IPS-18c (cell line): ENCODE measurements around the gene ITGA4.

Experiments used
- H3K4me3 ChIP-seq: 2 replicates; pipeline ENCODE4 v1.7.0; 2013; ENCODE audit warnings: low read depth, mild to moderate bottlenecking, low read length, moderate library complexity; ENCODE audit not compliant: insufficient read depth
- H3K9me3 ChIP-seq: one replicate; pipeline ENCODE4 v1.6.1; 2013; ENCODE audit warnings: mild to moderate bottlenecking, low read length, moderate library complexity; ENCODE audit not compliant: control insufficient read depth, insufficient read depth

The ITGA4 gene

DNA sequence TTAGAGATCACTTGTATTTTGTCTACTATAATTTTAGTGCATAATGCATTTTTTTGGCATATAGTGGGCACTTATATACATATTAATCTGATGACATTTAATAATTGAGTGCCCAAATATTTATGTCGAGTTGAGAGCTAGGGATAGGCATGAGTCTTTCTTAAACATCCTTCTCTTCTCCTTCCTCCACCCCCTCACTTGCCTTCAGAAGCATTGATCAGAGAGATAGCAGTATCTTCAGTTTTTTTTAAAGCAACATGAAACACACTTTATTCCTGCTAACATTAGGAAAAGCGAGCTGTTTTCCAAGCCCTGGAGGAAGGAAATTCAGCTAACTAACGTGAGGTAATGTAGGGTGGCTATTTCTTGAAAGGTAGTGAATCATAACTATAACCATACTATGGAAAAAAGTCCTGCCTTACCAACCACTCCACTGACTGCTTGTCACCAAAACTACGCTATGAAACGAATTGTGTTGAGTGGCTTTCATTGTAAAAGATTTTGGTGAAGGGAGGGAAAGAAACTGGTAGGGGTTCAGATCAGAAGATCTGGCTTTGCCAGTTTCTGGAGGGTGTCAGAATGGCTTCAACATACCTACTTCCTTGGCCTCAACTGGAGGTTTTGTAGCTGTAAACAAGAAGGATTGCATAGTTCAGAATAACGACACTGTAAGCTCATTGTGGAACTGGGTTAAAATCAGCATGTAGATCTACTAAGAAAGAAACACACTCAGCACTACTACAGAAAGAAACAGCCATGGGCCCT is 2.3 kb upstream of the ITGA4 start:
- H3K9me3 ChIP-seq: no peaks in the 10 kb centered on the region
- H3K4me3 ChIP-seq: no peak overlapping the region

DNA sequence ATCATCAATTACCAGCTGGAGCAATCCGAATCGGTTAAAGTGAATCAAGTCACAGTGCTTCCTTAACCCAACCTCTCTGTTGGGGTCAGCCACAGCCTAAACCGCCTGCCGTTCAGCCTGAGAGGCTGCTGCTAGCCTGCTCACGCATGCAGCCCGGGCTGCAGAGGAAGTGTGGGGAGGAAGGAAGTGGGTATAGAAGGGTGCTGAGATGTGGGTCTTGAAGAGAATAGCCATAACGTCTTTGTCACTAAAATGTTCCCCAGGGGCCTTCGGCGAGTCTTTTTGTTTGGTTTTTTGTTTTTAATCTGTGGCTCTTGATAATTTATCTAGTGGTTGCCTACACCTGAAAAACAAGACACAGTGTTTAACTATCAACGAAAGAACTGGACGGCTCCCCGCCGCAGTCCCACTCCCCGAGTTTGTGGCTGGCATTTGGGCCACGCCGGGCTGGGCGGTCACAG is 496 bp upstream of the ITGA4 start:
- H3K9me3 ChIP-seq: no peaks in the 10 kb centered on the region
- H3K4me3 ChIP-seq: peak overlapping the region; percentile 79

DNA sequence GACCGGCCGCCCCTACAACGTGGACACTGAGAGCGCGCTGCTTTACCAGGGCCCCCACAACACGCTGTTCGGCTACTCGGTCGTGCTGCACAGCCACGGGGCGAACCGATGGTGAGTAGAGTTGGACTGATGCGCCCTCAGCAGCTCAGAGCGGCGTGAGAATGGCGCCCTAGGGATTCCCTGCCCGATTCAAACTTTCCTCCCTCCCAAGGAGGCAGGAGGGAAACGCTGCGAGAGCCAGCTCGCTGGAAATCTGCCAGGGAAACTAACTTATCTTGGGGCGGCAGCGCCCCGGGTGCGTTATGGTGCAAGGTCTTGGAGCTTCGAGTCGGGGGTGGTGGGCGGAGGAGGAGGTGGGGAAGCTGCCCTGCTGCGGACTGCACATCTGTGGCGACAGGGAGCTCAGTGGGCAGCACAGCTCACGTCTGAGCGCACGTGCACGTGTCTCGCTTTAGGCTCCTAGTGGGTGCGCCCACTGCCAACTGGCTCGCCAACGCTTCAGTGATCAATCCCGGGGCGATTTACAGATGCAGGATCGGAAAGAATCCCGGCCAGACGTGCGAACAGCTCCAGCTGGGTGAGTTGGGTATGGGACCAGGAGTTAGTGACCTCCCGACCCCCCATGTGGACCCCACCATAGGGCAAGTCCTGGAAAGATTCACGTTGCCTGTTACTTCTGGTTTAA is 697 bp downstream of the ITGA4 start:
- no peaks in the 10 kb centered on the region for H3K9me3 ChIP-seq
- H3K4me3 ChIP-seq: peak overlapping the region; percentile 79

DNA sequence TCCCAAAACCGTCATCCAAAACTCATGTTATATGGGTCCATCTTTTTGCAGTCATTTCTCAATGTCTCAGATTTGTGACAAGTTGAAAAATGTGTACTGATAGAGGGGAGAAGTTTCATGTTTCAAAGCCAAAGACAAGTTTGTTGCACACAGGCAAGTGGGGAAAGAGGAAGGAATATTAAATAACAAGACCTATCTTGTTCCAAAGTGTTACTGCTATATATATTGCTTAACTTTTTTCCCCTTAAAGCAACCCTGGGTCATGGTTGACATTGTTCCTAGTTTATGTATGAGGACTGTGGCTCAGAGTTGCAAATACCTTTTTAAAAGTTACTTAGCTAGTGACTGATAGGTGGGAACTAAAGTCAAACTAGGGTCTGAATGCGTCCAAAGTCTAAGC is 1.7 kb downstream of the ITGA4 start:
- H3K9me3 ChIP-seq: no peaks in the 10 kb centered on the region
- H3K4me3 ChIP-seq: no peak overlapping the region

DNA sequence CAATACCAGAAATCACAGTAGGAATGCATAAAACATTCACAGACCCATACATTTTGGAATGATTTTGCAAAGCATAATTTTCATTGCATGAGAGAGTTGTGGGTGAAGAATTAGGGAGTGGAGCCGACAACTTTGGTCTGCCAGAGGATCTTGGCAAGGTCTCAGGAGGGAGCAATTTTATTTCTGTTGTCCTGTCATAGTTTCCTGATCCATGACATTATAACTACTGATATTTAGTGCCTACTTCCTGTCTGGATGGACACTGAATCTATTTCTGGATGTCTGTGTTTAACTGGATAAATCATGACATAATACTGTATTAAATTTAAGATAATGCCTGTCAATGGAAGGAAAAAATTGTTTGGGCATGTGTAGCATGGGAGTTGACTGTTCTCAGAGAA is 2.4 kb downstream of the ITGA4 start:
- no peaks in the 10 kb centered on the region for H3K9me3 ChIP-seq
- no peak overlapping the region for H3K4me3 ChIP-seq

DNA sequence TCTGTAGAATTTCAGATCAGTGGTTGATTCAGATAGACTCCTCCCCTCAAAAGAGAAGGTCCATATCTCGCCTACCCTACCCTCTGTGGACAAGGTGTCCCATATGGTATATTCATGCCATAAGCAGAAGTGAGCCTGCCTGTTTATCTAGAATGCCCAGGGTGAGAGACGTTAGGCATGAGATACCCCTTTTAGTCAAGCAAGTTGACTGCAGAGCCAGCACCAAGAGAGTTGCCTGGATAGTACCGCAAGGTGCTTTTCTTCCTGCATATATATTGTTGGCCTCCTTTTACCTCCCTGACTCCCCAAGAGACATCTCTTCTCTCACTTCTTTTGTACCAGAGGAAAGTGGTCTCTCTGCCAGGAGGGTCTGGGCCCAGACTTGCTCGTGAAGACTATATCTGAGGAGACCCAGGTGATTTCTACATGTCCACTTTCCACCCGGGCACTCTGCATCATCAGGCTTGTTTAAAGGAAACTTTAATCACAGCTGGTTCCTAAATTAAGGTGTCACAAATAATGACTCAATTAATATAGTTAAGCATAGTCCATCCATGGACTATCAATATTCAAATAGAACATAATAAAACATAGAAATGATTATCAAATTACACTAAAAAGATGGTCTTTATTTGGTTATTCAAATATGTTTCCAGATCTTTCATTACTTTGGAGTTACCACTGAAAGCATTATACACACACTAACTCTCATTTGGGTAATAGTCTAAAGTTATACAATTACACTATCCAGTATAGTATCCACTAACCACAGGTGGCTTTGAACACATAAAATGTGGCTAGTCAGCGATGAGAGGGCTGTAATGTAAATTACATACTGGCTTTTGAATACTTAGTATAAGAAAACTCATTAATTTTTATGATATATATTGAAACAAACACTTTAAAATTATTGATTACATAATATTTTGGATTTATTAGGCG is 4.1 kb downstream of the ITGA4 start:
- no peaks in the 10 kb centered on the region for H3K9me3 ChIP-seq
- no peak overlapping the region for H3K4me3 ChIP-seq

- Histone ChIP-seq H3K9me3 (no peaks in the 10 kb centered on the region), H3K4me3 (no peak overlapping the region)
Observed at GRCh38 chr2:181462033-181462432, 4.8 kb downstream of the ITGA4 start.

- no peak overlapping the region for H3K4me3 ChIP-seq
Observed at GRCh38 chr2:181463588-181463987, 6.4 kb downstream of the ITGA4 start.

DNA sequence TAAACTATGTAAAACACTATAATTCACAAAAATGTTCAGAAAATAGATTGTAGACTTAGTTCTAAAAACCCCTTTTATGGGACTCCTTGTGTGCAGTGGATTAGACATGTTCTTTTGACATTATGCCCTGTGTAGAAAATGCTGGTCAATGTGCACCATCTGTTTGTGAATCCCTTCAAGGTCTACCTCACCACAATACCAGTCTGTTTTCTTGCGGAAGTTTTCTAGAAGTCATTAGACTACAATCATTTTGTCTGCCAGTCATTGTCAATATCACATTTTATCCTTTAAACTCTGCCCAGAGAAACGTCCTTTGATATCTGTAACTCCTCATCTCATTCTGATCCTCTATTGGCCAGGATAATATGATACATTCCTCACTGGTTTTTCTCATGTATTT is 7.8 kb downstream of the ITGA4 start:
- Histone ChIP-seq H3K4me3 (no peak overlapping the region), H3K9me3 (no peaks in the 10 kb centered on the region)

More at GRCh38 chr2:181463588-181463987, 6.4 kb downstream of the ITGA4 start:
- no peaks in the 10 kb centered on the region for H3K9me3 ChIP-seq

GRCh38 chr2:181465676-181466375 is 8.6 kb downstream of the ITGA4 start:
- Histone ChIP-seq H3K9me3 (no peaks in the 10 kb centered on the region), H3K4me3 (no peak overlapping the region)

- Histone ChIP-seq H3K9me3 (no peaks in the 10 kb centered on the region), H3K4me3 (no peak overlapping the region)
Observed at GRCh38 chr2:181466661-181467576, 9.7 kb downstream of the ITGA4 start.

DNA sequence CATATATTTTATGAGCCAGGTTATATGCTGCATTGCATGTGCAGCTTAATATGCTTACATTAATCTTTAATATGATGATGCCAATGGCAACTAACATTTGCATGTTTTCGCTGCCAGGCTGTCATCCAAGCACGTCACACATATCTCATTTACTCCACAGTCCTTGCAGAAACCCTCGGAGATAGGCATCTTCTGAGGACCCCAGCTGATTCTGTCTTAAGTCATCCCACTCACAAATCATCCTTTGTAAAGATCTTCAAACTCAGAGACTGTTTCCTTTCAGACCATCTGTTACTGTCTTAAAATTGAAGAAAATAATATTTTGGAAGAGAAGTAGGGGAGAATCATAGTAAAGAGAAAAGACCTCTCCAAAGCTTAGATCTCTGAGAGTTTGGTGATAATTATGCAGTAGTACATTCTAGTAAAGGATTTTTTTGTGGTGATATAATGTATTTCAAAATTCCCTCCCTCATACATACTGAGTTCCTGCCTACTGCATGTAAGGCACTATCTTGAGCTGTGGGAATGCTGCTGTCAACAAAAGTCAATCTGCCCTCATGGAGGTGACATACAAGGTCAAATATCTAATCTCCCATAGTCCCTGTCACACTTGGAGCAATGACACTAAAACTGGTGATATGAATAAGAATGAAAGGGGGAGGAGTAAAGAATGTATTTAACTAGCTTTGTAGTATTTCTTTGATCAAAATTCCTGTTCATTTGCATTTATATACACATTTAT is 11.0 kb downstream of the ITGA4 start:
- no peaks in the 10 kb centered on the region for H3K9me3 ChIP-seq
- no peak overlapping the region for H3K4me3 ChIP-seq

GRCh38 chr2:181468811-181469210 is 11.6 kb downstream of the ITGA4 start:
- Histone ChIP-seq H3K9me3 (no peaks in the 10 kb centered on the region), H3K4me3 (no peak overlapping the region)

- Histone ChIP-seq H3K4me3 (no peak overlapping the region), H3K9me3 (no peaks in the 10 kb centered on the region)
Observed at GRCh38 chr2:181471226-181471625, 14.0 kb downstream of the ITGA4 start.

- no peak overlapping the region for H3K4me3 ChIP-seq
- H3K9me3 ChIP-seq: no peaks in the 10 kb centered on the region
Observed at GRCh38 chr2:181471783-181472182, 14.6 kb downstream of the ITGA4 start.
